Endodermal cell (in vitro differentiated cells): ENCODE results near the gene HACD1. TPM values are rescaled to one million over a fixed set of nuclear protein-coding genes. Genes with fewer than 3 reads are reported as not detected.
A peak's percentile ranks its signal among the peaks of the same experiment; 100 is the strongest.

Experiments used
- DNase-seq: peaks from one replicate; pipeline ENCODE4 v3.0.0-alpha.2; 2017
- H3K27ac ChIP-seq: 2 replicates; pipeline ENCODE4 v1.5.1; 2013; ENCODE audit warnings: mild to moderate bottlenecking, low read depth, low read length, moderate library complexity
- H3K27me3 ChIP-seq: 2 replicates; pipeline ENCODE4 v1.6.1; 2013; ENCODE audit warnings: mild to moderate bottlenecking, low read length, moderate library complexity; ENCODE audit not compliant: insufficient read depth, control insufficient read depth, poor library complexity, severe bottlenecking
- H3K36me3 ChIP-seq: 2 replicates; pipeline ENCODE4 v1.7.0; 2013; ENCODE audit warnings: mild to moderate bottlenecking, low read length, moderate library complexity; ENCODE audit not compliant: control insufficient read depth, insufficient read depth
- H3K4me1 ChIP-seq: one replicate; pipeline ENCODE4 v1.7.0; 2013; ENCODE audit warnings: low read length; ENCODE audit not compliant: control insufficient read depth, insufficient read depth
- H3K4me3 ChIP-seq: 2 replicates; pipeline ENCODE4 v1.5.1; 2013; ENCODE audit warnings: mild to moderate bottlenecking, low read length, moderate library complexity
- H3K9ac ChIP-seq: 2 replicates; pipeline ENCODE4 v1.6.1; 2013; ENCODE audit warnings: mild to moderate bottlenecking, low read length, moderate library complexity; ENCODE audit not compliant: poor library complexity, severe bottlenecking; ENCODE audit errors: extremely low read depth
- H3K9me3 ChIP-seq: 2 replicates; pipeline ENCODE4 v1.6.1; 2013; ENCODE audit warnings: mild to moderate bottlenecking, low read length, moderate library complexity; ENCODE audit not compliant: control insufficient read depth
- H3K27ac Mint-ChIP-seq: 2 replicates; pipeline ENCODE4 v1.8.0; 2020; ENCODE audit warnings: mixed read lengths
- H3K27me3 Mint-ChIP-seq: 2 replicates; pipeline ENCODE4 v1.8.0; 2021; ENCODE audit warnings: mild to moderate bottlenecking, mixed read lengths; ENCODE audit not compliant: insufficient read depth
- H3K36me3 Mint-ChIP-seq: 2 replicates; pipeline ENCODE4 v1.8.0; 2020; ENCODE audit warnings: low read depth, mixed read lengths
- H3K4me1 Mint-ChIP-seq: 2 replicates; pipeline ENCODE4 v1.8.0; 2020; ENCODE audit warnings: mixed read lengths
- H3K4me3 Mint-ChIP-seq: 2 replicates; pipeline ENCODE4 v1.8.0; 2020; ENCODE audit warnings: mild to moderate bottlenecking, moderate library complexity, mixed read lengths
- H3K9me3 Mint-ChIP-seq: 2 replicates; pipeline ENCODE4 v1.8.0; 2020; ENCODE audit warnings: mild to moderate bottlenecking, mixed read lengths
- CTCF ChIP-seq: fragments of 200-600 bp; sonication (generic); conservative IDR thresholded peaks from 2 replicates; pipeline ENCODE4 v1.5.0; 2021; ENCODE audit warnings: antibody characterized with exemption, mild to moderate bottlenecking
- WGBS, 2 experiments: methylation state at CpG; one replicate each; pipeline versions ENCODE4 v1.1.5 to v1.1.7; 2013; ENCODE audit warnings: missing lambda C conversion rate in 2 of 2, mixed read lengths in 1 of 2; ENCODE audit not compliant: insufficient coverage in 1 of 2, insufficient read length in 1 of 2; 5-methylcytosine and 5-hydroxymethylcytosine counted together
- total RNA-seq, 2 donors: library from RNA; stranded (reverse); fragmentation: NEBNext Ultra II Directional in 1 of 2; extraction: Animal tissue kit (Norgen Biotek cat#: 25700) in 1 of 2; gene quantifications; 2 replicates in 1 of 2; 3 replicates in 1 of 2; pipeline ENCODE4 v1.2.1, GENCODE V29; 2021

The HACD1 gene
- total RNA-seq, 2 donors from 2014 or later: 25.6 to 34.1 TPM

GRCh38 chr10:17650416-17650815, 33.2 kb upstream of the HACD1 start:
- peak overlapping the region; percentile 34 for H3K4me3 Mint-ChIP-seq

GRCh38 chr10:17649836-17650235, 32.7 kb upstream of the HACD1 start:
- peaks cover 26% of the 10 kb centered on the region for H3K9me3 Mint-ChIP-seq
- no peak overlapping the region for H3K27ac Mint-ChIP-seq
- H3K36me3 Mint-ChIP-seq: peaks cover 54% of the 10 kb centered on the region

More at GRCh38 chr10:17650416-17650815, 33.2 kb upstream of the HACD1 start:
- Mint-ChIP-seq H3K4me1 (peaks cover 24% of the 10 kb centered on the region), H3K27ac (peak overlapping the region; percentile 94), H3K27me3 (no peaks in the 10 kb centered on the region), H3K9me3 (peaks cover 29% of the 10 kb centered on the region), H3K36me3 (peaks cover 56% of the 10 kb centered on the region)
- TF ChIP-seq CTCF: no peak
- Histone ChIP-seq H3K4me1 (no peaks in the 10 kb centered on the region), H3K27me3 (no peaks in the 10 kb centered on the region), H3K27ac (no peak overlapping the region), H3K9me3 (peaks cover 40% of the 10 kb centered on the region), H3K9ac (no peak overlapping the region), H3K36me3 (peaks cover 37% of the 10 kb centered on the region), H3K4me3 (no peak overlapping the region)
- WGBS, 2 experiments: 93% methylated on average over 8 of the region's 8 CpGs; no CpG with 5 or more reads in 1 of the 2 experiments
- DNase-seq: no peak

GRCh38 chr10:17649052-17649451, 31.9 kb upstream of the HACD1 start:
- Mint-ChIP-seq H3K4me1 (peaks cover 33% of the 10 kb centered on the region), H3K27me3 (no peaks in the 10 kb centered on the region), H3K4me3 (no peak overlapping the region), H3K9me3 (peaks cover 23% of the 10 kb centered on the region), H3K36me3 (peaks cover 48% of the 10 kb centered on the region), H3K27ac (no peak overlapping the region)
- TF ChIP-seq CTCF: no peak
- Histone ChIP-seq H3K36me3 (peaks cover 37% of the 10 kb centered on the region), H3K9me3 (peaks cover 34% of the 10 kb centered on the region), H3K4me3 (no peak overlapping the region), H3K27ac (no peak overlapping the region), H3K27me3 (no peaks in the 10 kb centered on the region), H3K4me1 (no peaks in the 10 kb centered on the region), H3K9ac (no peak overlapping the region)
- 95 to 96% methylated on average over 4 of the region's 4 CpGs for WGBS, 2 experiments
- DNase-seq: no peak

More at GRCh38 chr10:17649836-17650235, 32.7 kb upstream of the HACD1 start:
- H3K4me1 Mint-ChIP-seq: peaks cover 28% of the 10 kb centered on the region
- Histone ChIP-seq H3K4me3 (no peak overlapping the region), H3K27me3 (no peaks in the 10 kb centered on the region), H3K36me3 (peaks cover 37% of the 10 kb centered on the region), H3K27ac (no peak overlapping the region), H3K9me3 (peaks cover 34% of the 10 kb centered on the region), H3K4me1 (no peaks in the 10 kb centered on the region), H3K9ac (no peak overlapping the region)
- no peaks in the 10 kb centered on the region for H3K27me3 Mint-ChIP-seq
- 97% methylated on average over 2 of the region's 2 CpGs; no CpG with 5 or more reads in 1 of the 2 experiments for WGBS, 2 experiments
- no peak for TF ChIP-seq CTCF
- H3K4me3 Mint-ChIP-seq: no peak overlapping the region
- no peak for DNase-seq
